ENCODE data around the gene CHCT1. TPM values are rescaled to one million over a fixed set of nuclear protein-coding genes. Genes with fewer than 3 reads are reported as not detected.

Gene CHCT1
- total RNA-seq, 4 donors from 2014 or later: not detected

- intact Hi-C loops (cut with DNase I; ENCODE audit: low total_unique reads): no loop called here
- WGBS, 2 donors: 66 to 68% methylated on average over 1 of the region's 1 CpG
- no peak overlapping the region for H3K4me3 ChIP-seq (ENCODE audit: low read depth, poor library complexity, severe bottlenecking)
- DNase-seq (ENCODE audit: low spot score in 2 of 2): no peak
- TF ChIP-seq CTCF (IDR thresholded peaks at IDR 0.05) (no peak), POLR2A (IDR thresholded peaks at IDR 0.05) (no peak)
Measured at GRCh38 chr17:60461584-60461983, 39.3 kb downstream of the CHCT1 start.

GRCh38 chr17:60463157-60463835 lies 41.0 kb downstream of the CHCT1 start:
- 75% methylated on average over 4 of the region's 4 CpGs for WGBS, 2 donors
- H3K4me3 ChIP-seq (ENCODE audit: low read depth, poor library complexity, severe bottlenecking): no peak overlapping the region
- DNase-seq (ENCODE audit: low spot score in 2 of 2): no peak
- TF ChIP-seq POLR2A (IDR thresholded peaks at IDR 0.05) (no peak), CTCF (IDR thresholded peaks at IDR 0.05) (no peak)
- intact Hi-C loops (cut with DNase I; ENCODE audit: low total_unique reads): no loop called here

GRCh38 chr17:60464343-60464742 lies 42.1 kb downstream of the CHCT1 start:
- no peak overlapping the region for H3K4me3 ChIP-seq (ENCODE audit: low read depth, poor library complexity, severe bottlenecking)
- TF ChIP-seq CTCF (IDR thresholded peaks at IDR 0.05) (no peak), POLR2A (IDR thresholded peaks at IDR 0.05) (no peak)
- DNase-seq (ENCODE audit: low spot score in 2 of 2): no peak
- 91 to 97% methylated on average over 1 of the region's 1 CpG for WGBS, 2 donors
- intact Hi-C loops (cut with DNase I; ENCODE audit: low total_unique reads): no loop called here

- no peak for DNase-seq (ENCODE audit: low spot score in 2 of 2)
- intact Hi-C loops (cut with DNase I; ENCODE audit: low total_unique reads): no loop called here
- no peak for TF ChIP-seq POLR2A (IDR thresholded peaks at IDR 0.05)
- TF ChIP-seq CTCF (IDR thresholded peaks at IDR 0.05): no peak
Measured at GRCh38 chr17:60468371-60468770, 46.1 kb downstream of the CHCT1 start.

GRCh38 chr17:60471451-60471850 lies 49.2 kb downstream of the CHCT1 start:
- WGBS, 2 donors: 96 to 99% methylated on average over 4 of the region's 4 CpGs
- DNase-seq (ENCODE audit: low spot score in 2 of 2): no peak
- intact Hi-C loops (cut with DNase I; ENCODE audit: low total_unique reads): no loop called here
- no peak overlapping the region for H3K4me3 ChIP-seq (ENCODE audit: low read depth, poor library complexity, severe bottlenecking)
- TF ChIP-seq POLR2A (IDR thresholded peaks at IDR 0.05) (no peak), CTCF (IDR thresholded peaks at IDR 0.05) (no peak)

More at GRCh38 chr17:60468371-60468770, 46.1 kb downstream of the CHCT1 start:
- no peak overlapping the region for H3K4me3 ChIP-seq (ENCODE audit: low read depth, poor library complexity, severe bottlenecking)

GRCh38 chr17:60472449-60472848 lies 50.2 kb downstream of the CHCT1 start:
- H3K4me3 ChIP-seq (ENCODE audit: low read depth, poor library complexity, severe bottlenecking): no peak overlapping the region
- DNase-seq (ENCODE audit: low spot score in 2 of 2): no peak
- intact Hi-C loops (cut with DNase I; ENCODE audit: low total_unique reads): no loop called here
- WGBS, 2 donors: 81 to 98% methylated on average over 1 of the region's 1 CpG
- no peak for TF ChIP-seq CTCF (IDR thresholded peaks at IDR 0.05)
- no peak for TF ChIP-seq POLR2A (IDR thresholded peaks at IDR 0.05)

All from lower leg skin (tissue), 4 donors.